Measurements from ENCODE around the gene INTS13.

- no peak for TF ChIP-seq CTCF (IDR thresholded peaks at IDR 0.05; ENCODE audit: low read depth, low read length, poor library complexity, severe bottlenecking)
- TF ChIP-seq EZH2phosphoT487 (IDR thresholded peaks at IDR 0.05; ENCODE audit: borderline replicate concordance, low read length): no peak
Measured at GRCh38 chr12:26937863-26938700, at the start of gene INTS13, which contains the start of gene FGFR1OP2.
